Measurements from ENCODE around the gene CD247. TPM values are rescaled to one million over a fixed set of nuclear protein-coding genes. Genes with fewer than 3 reads are reported as not detected.

CD247 gene
- total and polyA plus RNA-seq, 10 of the 15 experiments (the other 5 are each of a cell fraction or from before 2014, with no cell fraction given): 0.10 to 0.77 (median 0.30) TPM

DNA sequence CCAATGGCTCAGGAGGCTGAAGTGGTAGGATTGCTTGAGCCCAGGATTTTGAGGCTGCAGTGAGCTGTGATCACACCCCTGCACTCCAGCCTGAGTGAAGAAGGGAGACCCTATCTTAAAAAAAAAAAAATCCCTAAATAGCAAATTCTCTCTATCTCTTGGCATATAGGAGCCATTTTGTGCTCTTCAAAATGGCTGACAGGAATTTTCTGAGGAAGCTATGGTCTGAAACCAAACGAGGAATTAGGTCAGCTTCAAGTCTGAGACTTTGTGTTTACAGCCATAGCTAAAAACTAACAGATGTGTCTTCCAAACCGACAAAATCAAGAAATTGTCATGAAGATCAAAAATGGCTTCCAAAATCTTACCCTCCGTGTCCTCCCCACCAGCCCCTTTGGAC, 10.6 kb downstream of the CD247 start:
- Histone ChIP-seq H2AFZ (ENCODE audit: control insufficient read depth, low read depth, low read length) (no peak overlapping the region), H3K27me3 (replicated peaks in 1 of 2; ENCODE audit: control insufficient read depth in 2 of 2, insufficient read depth in 2 of 2, low read length in 1 of 2) (no peaks in the 10 kb centered on the region; a peak in 1 of 4 replicates), H3K27ac (ENCODE audit: control insufficient read depth, insufficient read depth) (no peak overlapping the region), H3K4me1 (ENCODE audit: control insufficient read depth, insufficient read depth, low read length) (no peaks in the 10 kb centered on the region), H3K36me3 (ENCODE audit: control insufficient read depth in 2 of 2, insufficient read depth in 2 of 2, low read length in 1 of 2) (no peaks in the 10 kb centered on the region), H3K4me2 (ENCODE audit: control insufficient read depth, insufficient read depth) (no peak overlapping the region), H3K9me3 (replicated peaks; ENCODE audit: control insufficient read depth, insufficient read depth, low read length) (no peaks in the 10 kb centered on the region), H3K79me2 (ENCODE audit: control insufficient read depth, insufficient read depth, low read length) (no peaks in the 10 kb centered on the region), H3K9ac (ENCODE audit: control insufficient read depth, insufficient read depth, low read length) (no peak overlapping the region), H4K20me1 (ENCODE audit: control insufficient read depth, insufficient read depth) (no peaks in the 10 kb centered on the region), H3K4me3 (no peak overlapping the region)
- no TSS peak for BruUV-seq (replicated peaks)
- intact Hi-C loops (cut with micrococcal nuclease; ENCODE audit: unreplicated experiment): no loop called here
- WGBS (ENCODE audit: insufficient coverage, insufficient replicate concordance, low lambda C conversion rate, missing lambda C conversion rate): 53% methylated on average over 3 of the region's 3 CpGs
- in situ Hi-C loops (cut with MboI): no loop called here
- ChIA-PET POLR2A (interaction anchor here (0.7 kb wide), 2 partner anchors 24 to 110 kb away, joined by 3 read pairs; no protein-coding TSS in a partner anchor), RAD21 (ENCODE audit: unreplicated experiment) (interaction anchor here (1.1 kb wide), 1 partner anchor 25 kb away, joined by 3 read pairs; no protein-coding TSS in a partner anchor), CTCF (interaction anchor here (0.6 to 1.5 kb wide), 6 partner anchors 10 to 408 kb away, joined by 3 to 4 read pairs (median 4); no protein-coding TSS in a partner anchor), SMC1A (ENCODE audit: uncharacterized antibody, unreplicated experiment) (interaction anchor here (0.6 to 1.0 kb wide), 2 partner anchors 11 to 244 kb away, joined by 3 read pairs; no protein-coding TSS in a partner anchor)
- DNase-seq (ENCODE audit: low read depth, low spot score) (no peak), ATAC-seq (no peak), FAIRE-seq (no peak)
- TF ChIP-seq EGR1 (IDR thresholded peaks at IDR 0.05; ENCODE audit: borderline replicate concordance in 1 of 2, low read depth in 2 of 2, low read length in 2 of 2): no peak
- TF ChIP-seq, protein P1, sequence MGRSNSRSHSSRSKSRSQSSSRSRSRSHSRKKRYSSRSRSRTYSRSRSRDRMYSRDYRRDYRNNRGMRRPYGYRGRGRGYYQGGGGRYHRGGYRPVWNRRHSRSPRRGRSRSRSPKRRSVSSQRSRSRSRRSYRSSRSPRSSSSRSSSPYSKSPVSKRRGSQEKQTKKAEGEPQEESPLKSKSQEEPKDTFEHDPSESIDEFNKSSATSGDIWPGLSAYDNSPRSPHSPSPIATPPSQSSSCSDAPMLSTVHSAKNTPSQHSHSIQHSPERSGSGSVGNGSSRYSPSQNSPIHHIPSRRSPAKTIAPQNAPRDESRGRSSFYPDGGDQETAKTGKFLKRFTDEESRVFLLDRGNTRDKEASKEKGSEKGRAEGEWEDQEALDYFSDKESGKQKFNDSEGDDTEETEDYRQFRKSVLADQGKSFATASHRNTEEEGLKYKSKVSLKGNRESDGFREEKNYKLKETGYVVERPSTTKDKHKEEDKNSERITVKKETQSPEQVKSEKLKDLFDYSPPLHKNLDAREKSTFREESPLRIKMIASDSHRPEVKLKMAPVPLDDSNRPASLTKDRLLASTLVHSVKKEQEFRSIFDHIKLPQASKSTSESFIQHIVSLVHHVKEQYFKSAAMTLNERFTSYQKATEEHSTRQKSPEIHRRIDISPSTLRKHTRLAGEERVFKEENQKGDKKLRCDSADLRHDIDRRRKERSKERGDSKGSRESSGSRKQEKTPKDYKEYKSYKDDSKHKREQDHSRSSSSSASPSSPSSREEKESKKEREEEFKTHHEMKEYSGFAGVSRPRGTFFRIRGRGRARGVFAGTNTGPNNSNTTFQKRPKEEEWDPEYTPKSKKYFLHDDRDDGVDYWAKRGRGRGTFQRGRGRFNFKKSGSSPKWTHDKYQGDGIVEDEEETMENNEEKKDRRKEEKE (IDR thresholded peaks at IDR 0.05): no peak
- TF ChIP-seq, protein P2, sequence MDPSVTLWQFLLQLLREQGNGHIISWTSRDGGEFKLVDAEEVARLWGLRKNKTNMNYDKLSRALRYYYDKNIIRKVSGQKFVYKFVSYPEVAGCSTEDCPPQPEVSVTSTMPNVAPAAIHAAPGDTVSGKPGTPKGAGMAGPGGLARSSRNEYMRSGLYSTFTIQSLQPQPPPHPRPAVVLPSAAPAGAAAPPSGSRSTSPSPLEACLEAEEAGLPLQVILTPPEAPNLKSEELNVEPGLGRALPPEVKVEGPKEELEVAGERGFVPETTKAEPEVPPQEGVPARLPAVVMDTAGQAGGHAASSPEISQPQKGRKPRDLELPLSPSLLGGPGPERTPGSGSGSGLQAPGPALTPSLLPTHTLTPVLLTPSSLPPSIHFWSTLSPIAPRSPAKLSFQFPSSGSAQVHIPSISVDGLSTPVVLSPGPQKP (IDR thresholded peaks at IDR 0.05; ENCODE audit: low read depth, low read length): no peak
- TF ChIP-seq CHD1 (IDR thresholded peaks at IDR 0.05; ENCODE audit: low read depth, low read length): no peak
- TF ChIP-seq E2F4 (IDR thresholded peaks at IDR 0.05; ENCODE audit: low read depth, low read length): no peak
- no peak for TF ChIP-seq ZBTB11 (CRISPR knock-in tag; IDR thresholded peaks at IDR 0.05)
- no peak for TF ChIP-seq RAD21 (IDR thresholded peaks at IDR 0.05; ENCODE audit: insufficient read depth, low read depth, low read length)
- no peak for TF ChIP-seq TAF1 (IDR thresholded peaks at IDR 0.05; ENCODE audit: borderline replicate concordance, low read depth, low read length)
- no peak for TF ChIP-seq CREB1 (IDR thresholded peaks at IDR 0.05; ENCODE audit: low read depth)
- no peak for TF ChIP-seq SIN3A (IDR thresholded peaks at IDR 0.05; ENCODE audit: low read depth, low read length)
- TF ChIP-seq, protein P3, sequence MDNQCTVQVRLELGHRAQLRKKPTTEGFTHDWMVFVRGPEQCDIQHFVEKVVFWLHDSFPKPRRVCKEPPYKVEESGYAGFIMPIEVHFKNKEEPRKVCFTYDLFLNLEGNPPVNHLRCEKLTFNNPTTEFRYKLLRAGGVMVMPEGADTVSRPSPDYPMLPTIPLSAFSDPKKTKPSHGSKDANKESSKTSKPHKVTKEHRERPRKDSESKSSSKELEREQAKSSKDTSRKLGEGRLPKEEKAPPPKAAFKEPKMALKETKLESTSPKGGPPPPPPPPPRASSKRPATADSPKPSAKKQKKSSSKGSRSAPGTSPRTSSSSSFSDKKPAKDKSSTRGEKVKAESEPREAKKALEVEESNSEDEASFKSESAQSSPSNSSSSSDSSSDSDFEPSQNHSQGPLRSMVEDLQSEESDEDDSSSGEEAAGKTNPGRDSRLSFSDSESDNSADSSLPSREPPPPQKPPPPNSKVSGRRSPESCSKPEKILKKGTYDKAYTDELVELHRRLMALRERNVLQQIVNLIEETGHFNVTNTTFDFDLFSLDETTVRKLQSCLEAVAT (IDR thresholded peaks at IDR 0.05): no peak
- TF ChIP-seq, protein P4, sequence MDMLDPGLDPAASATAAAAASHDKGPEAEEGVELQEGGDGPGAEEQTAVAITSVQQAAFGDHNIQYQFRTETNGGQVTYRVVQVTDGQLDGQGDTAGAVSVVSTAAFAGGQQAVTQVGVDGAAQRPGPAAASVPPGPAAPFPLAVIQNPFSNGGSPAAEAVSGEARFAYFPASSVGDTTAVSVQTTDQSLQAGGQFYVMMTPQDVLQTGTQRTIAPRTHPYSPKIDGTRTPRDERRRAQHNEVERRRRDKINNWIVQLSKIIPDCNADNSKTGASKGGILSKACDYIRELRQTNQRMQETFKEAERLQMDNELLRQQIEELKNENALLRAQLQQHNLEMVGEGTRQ (IDR thresholded peaks at IDR 0.05; ENCODE audit: borderline replicate concordance, low read depth, low read length): no peak
